Measurements from ENCODE around the gene LYRM2.

The LYRM2 gene

DNA sequence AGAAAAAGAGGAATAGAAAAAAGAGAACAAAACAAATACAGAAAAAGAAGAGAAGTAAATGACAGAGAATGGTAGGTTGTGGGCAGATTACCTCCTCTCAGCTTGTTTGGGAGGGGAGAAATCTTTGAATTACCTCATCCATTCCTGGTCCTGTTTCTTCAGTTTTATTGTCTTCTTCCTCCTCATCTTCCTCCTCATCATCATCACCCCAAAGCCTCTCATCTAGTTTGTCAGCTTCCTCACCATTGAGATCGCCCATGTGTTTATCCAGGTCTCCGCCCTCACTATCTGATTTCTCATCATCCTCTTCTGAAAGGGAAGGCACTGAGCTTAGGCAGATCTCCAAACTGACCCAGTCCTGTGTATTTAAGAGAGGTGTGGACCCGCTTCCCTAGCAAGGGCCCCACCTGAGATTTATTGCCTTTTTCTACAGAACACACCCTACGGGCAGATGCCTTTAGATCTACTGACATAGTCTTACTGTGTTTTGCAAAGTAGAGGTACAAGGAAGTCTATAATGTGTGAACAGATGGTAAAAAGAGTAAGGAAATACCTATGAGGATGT lies 24.2 kb upstream of the LYRM2 start:
- no peak overlapping the region for H3K27ac ChIP-seq
- TF ChIP-seq, protein P1, sequence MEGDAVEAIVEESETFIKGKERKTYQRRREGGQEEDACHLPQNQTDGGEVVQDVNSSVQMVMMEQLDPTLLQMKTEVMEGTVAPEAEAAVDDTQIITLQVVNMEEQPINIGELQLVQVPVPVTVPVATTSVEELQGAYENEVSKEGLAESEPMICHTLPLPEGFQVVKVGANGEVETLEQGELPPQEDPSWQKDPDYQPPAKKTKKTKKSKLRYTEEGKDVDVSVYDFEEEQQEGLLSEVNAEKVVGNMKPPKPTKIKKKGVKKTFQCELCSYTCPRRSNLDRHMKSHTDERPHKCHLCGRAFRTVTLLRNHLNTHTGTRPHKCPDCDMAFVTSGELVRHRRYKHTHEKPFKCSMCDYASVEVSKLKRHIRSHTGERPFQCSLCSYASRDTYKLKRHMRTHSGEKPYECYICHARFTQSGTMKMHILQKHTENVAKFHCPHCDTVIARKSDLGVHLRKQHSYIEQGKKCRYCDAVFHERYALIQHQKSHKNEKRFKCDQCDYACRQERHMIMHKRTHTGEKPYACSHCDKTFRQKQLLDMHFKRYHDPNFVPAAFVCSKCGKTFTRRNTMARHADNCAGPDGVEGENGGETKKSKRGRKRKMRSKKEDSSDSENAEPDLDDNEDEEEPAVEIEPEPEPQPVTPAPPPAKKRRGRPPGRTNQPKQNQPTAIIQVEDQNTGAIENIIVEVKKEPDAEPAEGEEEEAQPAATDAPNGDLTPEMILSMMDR (conservative IDR thresholded peaks at IDR 0.05), result no peak
- no peak for TF ChIP-seq ZFX (IDR thresholded peaks at IDR 0.05)

DNA sequence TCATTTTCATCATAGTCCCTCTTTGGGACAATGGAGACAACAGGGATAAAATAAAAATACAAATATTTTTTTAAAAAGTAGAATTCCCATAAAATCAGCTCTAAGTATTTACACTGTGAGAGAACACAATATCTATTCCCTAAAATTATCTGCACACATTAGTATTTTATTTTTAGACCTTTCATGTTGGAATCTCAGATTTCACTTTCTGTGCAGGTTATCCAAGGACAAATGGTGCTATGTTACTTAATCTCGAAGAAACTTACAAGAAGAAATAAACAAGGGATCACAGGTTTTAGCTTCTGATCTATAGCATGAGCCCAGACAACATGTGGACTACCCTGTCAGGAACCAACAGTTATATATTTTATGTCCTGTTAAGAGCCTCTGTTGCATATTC lies 23.0 kb upstream of the LYRM2 start:
- TF ChIP-seq, protein P1 (conservative IDR thresholded peaks at IDR 0.05), result no peak
- no peak for TF ChIP-seq ZFX (IDR thresholded peaks at IDR 0.05)
- H3K27ac ChIP-seq, result no peak overlapping the region

DNA sequence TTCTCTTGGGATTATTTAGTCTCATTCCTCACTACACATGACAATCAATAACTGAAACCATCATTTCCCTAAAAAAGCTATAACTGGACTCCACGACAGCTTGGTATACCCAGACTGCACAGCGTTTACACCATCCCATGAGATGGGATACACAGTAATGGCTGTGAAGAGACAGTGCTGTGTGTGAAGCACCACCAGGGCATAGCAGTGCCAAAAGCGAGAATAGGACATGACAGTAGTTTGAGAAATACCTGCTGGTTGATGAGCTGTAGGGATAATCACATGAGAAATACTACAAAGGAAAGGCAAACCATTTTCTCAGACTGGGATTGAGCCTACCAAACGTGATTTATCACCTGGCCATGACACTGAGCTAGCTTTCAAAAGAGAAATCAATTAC lies 22.4 kb upstream of the LYRM2 start:
- TF ChIP-seq, protein P1 (conservative IDR thresholded peaks at IDR 0.05), result no peak
- TF ChIP-seq ZFX (IDR thresholded peaks at IDR 0.05), result no peak
- no peak overlapping the region for H3K27ac ChIP-seq

DNA sequence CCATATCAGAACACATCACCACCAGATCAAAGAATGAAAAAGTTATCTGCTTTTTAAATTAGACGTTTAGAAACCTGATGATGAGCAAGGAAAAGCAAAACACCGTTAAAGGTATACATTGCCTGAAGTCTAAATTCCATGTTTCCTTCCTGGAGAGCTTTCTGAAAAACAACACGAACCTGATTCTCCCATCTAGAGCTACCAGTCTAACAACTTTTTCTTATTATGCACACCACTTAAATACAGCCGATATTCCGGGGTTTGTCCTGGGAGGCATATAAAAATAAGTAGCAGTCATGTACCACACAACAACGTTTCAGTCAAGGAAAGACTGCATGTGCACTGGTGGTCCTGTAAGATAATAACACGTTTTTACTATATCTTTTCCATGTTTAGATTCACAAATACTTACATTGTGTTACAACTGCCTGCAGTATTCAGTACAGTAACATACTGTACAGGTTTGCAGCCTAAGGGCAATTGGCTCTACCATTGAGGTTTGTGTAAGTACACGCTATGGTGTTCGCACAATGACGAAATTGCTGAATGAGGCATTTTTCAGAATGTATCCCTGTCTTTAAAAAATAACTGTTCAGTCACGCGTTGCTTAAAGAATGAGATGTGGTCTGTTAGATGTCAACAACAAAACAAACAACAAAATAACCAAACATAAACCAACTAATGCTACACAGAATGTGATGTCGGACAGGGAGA lies 19.1 kb upstream of the LYRM2 start:
- no peak for TF ChIP-seq ZFX (IDR thresholded peaks at IDR 0.05)
- TF ChIP-seq, protein P1 (conservative IDR thresholded peaks at IDR 0.05), result no peak
- no peak overlapping the region for H3K27ac ChIP-seq

DNA sequence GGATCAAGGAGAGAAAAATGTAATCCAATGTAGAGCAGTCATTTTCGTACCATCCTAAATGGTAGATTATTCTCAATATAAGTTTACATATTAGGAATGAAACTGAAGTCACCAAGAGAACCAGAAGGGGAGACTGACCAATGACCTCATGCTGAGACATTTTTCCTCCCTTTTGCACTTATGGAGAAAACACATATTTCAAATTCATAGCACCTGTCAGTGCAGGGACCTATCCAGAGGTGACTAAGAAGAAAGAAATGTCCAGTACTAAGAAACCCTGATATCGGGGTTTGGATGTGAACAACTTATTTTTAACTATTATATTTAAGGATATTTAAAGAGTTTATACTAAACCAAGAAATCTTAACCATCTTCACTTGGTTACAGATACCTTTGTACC lies 16.6 kb upstream of the LYRM2 start:
- TF ChIP-seq, protein P1 (conservative IDR thresholded peaks at IDR 0.05), result no peak
- no peak for TF ChIP-seq ZFX (IDR thresholded peaks at IDR 0.05)
- H3K27ac ChIP-seq, result no peak overlapping the region

DNA sequence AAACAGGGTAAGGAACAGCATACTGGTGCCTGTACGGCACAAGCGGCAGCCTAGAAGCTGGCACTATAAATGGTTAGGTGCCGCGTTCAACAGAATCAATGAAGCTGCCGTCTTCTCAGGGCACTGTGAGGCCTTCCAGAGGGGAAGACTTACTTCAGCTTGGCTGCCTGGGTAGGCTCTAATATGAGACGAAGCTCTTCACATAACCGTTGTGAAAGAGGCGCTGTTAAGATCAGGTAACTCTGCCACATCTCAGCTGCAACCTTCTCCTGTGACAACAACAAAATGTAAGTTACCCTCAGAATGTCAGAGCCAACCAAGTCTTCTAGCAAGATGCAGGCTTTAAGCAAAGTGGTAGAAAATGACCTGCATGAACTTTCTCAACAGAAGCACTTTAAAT lies 12.0 kb upstream of the LYRM2 start:
- H3K27ac ChIP-seq, result no peak overlapping the region
- no peak for TF ChIP-seq ZFX (IDR thresholded peaks at IDR 0.05)
- TF ChIP-seq, protein P1 (conservative IDR thresholded peaks at IDR 0.05), result no peak

DNA sequence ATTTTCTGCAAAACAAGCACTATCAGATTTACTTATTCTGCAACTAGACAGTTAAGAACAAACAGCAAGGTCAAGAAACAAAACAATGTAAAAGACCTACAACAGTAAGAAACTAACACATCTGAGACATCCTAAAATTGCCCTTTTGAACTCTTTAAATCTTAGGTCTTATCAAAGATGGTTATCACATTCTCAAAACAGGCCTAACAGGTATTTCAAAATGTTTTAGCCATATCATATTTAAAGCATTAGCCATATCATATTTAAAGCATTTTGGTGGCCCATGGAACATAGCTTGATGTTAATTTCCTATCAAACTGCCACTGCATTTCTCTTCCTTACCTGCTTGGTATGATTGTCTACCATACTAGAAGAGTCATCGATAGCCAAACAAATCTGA lies 11.1 kb upstream of the LYRM2 start:
- H3K27ac ChIP-seq, result no peak overlapping the region
- TF ChIP-seq, protein P1 (conservative IDR thresholded peaks at IDR 0.05), result no peak
- no peak for TF ChIP-seq ZFX (IDR thresholded peaks at IDR 0.05)

Measured in C4-2B (cell line).